Liver (tissue), 9 donors: ENCODE data around the gene PLTP. TPM values are rescaled to one million over a fixed set of nuclear protein-coding genes. Genes with fewer than 3 reads are reported as not detected.
"Not testable (repeated sequence)": the region's sequence is repeated elsewhere in the genome, so short reads cannot be mapped to it uniquely, and the experiment has no call there.

Source experiments
- DNase-seq: peaks from one replicate; pipeline ENCODE4 v3.0.0-alpha.2; 2017; ENCODE audit warnings: low spot score
- H3K27ac ChIP-seq, 2 donors: one replicate each; pipeline ENCODE4 v1.7.0; 2013; ENCODE audit warnings: inconsistent platforms in 2 of 2, low read length in 2 of 2, control low read depth in 1 of 2, low read depth in 1 of 2, mild to moderate bottlenecking in 1 of 2
- H3K27me3 ChIP-seq, 4 donors: one replicate each; pipeline versions ENCODE4 v1.6.1 to v1.7.0; 2013; ENCODE audit warnings: low read length in 3 of 4, inconsistent platforms in 1 of 4, mild to moderate bottlenecking in 1 of 4, moderate library complexity in 1 of 4; ENCODE audit not compliant: control insufficient read depth in 4 of 4, insufficient read depth in 4 of 4
- H3K36me3 ChIP-seq, 4 donors: one replicate each; pipeline versions ENCODE4 v1.6.1 to v1.7.0; 2013; ENCODE audit warnings: low read length in 3 of 4, mild to moderate bottlenecking in 3 of 4, low read depth in 1 of 4, moderate library complexity in 1 of 4; ENCODE audit not compliant: control insufficient read depth in 4 of 4, insufficient read depth in 3 of 4
- H3K4me1 ChIP-seq, 4 donors: one replicate each; pipeline versions ENCODE4 v1.6.1 to v1.7.0; 2013; ENCODE audit warnings: low read length in 3 of 4, mild to moderate bottlenecking in 3 of 4, moderate library complexity in 1 of 4; ENCODE audit not compliant: control insufficient read depth in 4 of 4, insufficient read depth in 4 of 4
- H3K4me3 ChIP-seq, 3 donors: one replicate each; pipeline versions ENCODE4 v1.6.1 to v1.7.0; 2013; ENCODE audit warnings: low read length in 3 of 3, control low read depth in 1 of 3, low read depth in 1 of 3, mild to moderate bottlenecking in 1 of 3
- H3K9ac ChIP-seq, 2 donors: one replicate each; pipeline ENCODE4 v1.7.0; 2013; ENCODE audit warnings: low read length in 2 of 2, mild to moderate bottlenecking in 2 of 2, moderate library complexity in 2 of 2, control low read depth in 1 of 2, low read depth in 1 of 2
- H3K9me3 ChIP-seq, 4 donors: one replicate each; pipeline versions ENCODE4 v1.6.1 to v1.7.0; 2013; ENCODE audit warnings: low read length in 3 of 4; ENCODE audit not compliant: control insufficient read depth in 4 of 4
- EGR1 ChIP-seq, 2 donors: IDR thresholded peaks; 2 replicates each; pipeline ENCODE4 v1.6.1; 2016 to 2018; ENCODE audit warnings: antibody characterized with exemption in 2 of 2, low read depth in 2 of 2
- FOXA1 ChIP-seq: IDR thresholded peaks from 2 replicates; pipeline ENCODE4 v1.6.1; 2016; ENCODE audit warnings: antibody characterized with exemption
- FOXA2 ChIP-seq: IDR thresholded peaks from 2 replicates; pipeline ENCODE4 v1.6.1; 2016; ENCODE audit warnings: antibody characterized with exemption
- GABPA ChIP-seq, 2 donors: IDR thresholded peaks in 1 of 2; conservative IDR thresholded peaks in 1 of 2; 2 replicates each; pipeline ENCODE4 v1.6.1; 2016; ENCODE audit warnings: antibody characterized with exemption in 2 of 2, mild to moderate bottlenecking in 1 of 2, moderate library complexity in 1 of 2
- HNF4G ChIP-seq: IDR thresholded peaks from 2 replicates; pipeline ENCODE4 v1.6.1; 2016; ENCODE audit warnings: antibody characterized with exemption
- JUND ChIP-seq, 2 donors: IDR thresholded peaks; 2 replicates each; pipeline ENCODE4 v1.6.1; 2016; ENCODE audit warnings: antibody characterized with exemption in 2 of 2
- RAD21 ChIP-seq, 2 donors: IDR thresholded peaks; 2 replicates each; pipeline ENCODE4 v1.6.1; 2016; ENCODE audit warnings: antibody characterized with exemption in 2 of 2, mild to moderate bottlenecking in 2 of 2
- RXRA ChIP-seq, 2 donors: IDR thresholded peaks; 2 replicates each; pipeline ENCODE4 v1.6.1; 2017 to 2018; ENCODE audit warnings: antibody characterized with exemption in 2 of 2, mild to moderate bottlenecking in 1 of 2
- SP1 ChIP-seq: IDR thresholded peaks from 2 replicates; pipeline ENCODE4 v1.6.1; 2018; ENCODE audit warnings: antibody characterized with exemption, mild to moderate bottlenecking
- WGBS: extraction: QIAGEN DNeasy Blood & Tissue Kit; methylation state at CpG from one replicate; pipeline ENCODE4 v1.1.7; 2013; 5-methylcytosine and 5-hydroxymethylcytosine counted together
- polyA plus RNA-seq, 2 donors: library from polyadenylated mRNA; stranded (reverse) in 1 of 2; unstranded in 1 of 2; fragments of 200-250 nt in 1 of 2; fragments of >200 nt in 1 of 2; fragmentation: Nextera tagmentation in 1 of 2; extraction: Ambion mirVana in 1 of 2; gene quantifications; one replicate each; pipeline versions ENCODE4 v1.2.1 to v1.2.3, GENCODE V29; 2013 to 2015
- total RNA-seq, 2 donors: library from RNA; depleted of rRNA; stranded (reverse); fragments of >200 nt; gene quantifications; one replicate each; pipeline ENCODE4 v1.2.3, GENCODE V29; 2014
- TF ChIP-seq, protein P1 (sequence below): fragments of 150-350 bp; IDR thresholded peaks from 2 replicates; pipeline ENCODE4 v1.5.1; 2017; ENCODE audit warnings: improper control_type of control experiment, low read depth, low read length; ENCODE audit not compliant: missing input control
- TF ChIP-seq, protein P2 (sequence below): IDR thresholded peaks from 2 replicates; pipeline ENCODE4 v1.6.1; 2016; ENCODE audit warnings: antibody characterized with exemption
- TF ChIP-seq, protein P3 (sequence below): IDR thresholded peaks from 2 replicates; pipeline ENCODE4 v1.6.1; 2016; ENCODE audit warnings: antibody characterized with exemption
- donor health status: healthy.
- donor health status: healthy.
- donor health status: healthy.
- donor health status: healthy.
- donor health status: healthy.

The PLTP gene
- total and polyA plus RNA-seq, 4 donors, result 22.5 to 69.5 (median 60.7) TPM

DNA sequence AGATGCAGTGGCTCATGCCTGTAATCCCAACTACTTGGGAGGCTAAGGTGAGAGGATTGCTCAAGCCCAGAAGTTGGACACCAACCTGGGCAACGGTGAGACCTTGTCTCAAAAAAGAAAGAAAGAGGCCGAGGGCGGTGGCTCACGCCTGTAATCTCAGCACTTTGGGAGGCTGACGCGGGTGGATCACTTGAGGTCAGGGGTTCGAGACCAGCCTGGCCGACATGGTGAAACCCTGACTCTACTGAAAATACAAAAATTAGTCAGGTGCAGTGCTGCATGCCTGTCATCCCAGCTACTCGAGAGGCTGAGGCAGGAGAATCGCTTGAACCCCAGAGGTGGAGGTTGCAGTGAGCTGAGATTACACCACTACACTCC lies 37.9 kb downstream of the PLTP start:
- not testable (repeated sequence) for DNase-seq, H3K4me1 ChIP-seq, H3K9me3 ChIP-seq, H3K27me3 ChIP-seq, H3K9ac ChIP-seq, H3K4me3 ChIP-seq, H3K27ac ChIP-seq
- WGBS, result 95% methylated on average over 10 of the region's 10 CpGs
- H3K36me3 ChIP-seq, result peaks cover 6 to 15% (median 12%) of the 10 kb centered on the region in 4 donors

DNA sequence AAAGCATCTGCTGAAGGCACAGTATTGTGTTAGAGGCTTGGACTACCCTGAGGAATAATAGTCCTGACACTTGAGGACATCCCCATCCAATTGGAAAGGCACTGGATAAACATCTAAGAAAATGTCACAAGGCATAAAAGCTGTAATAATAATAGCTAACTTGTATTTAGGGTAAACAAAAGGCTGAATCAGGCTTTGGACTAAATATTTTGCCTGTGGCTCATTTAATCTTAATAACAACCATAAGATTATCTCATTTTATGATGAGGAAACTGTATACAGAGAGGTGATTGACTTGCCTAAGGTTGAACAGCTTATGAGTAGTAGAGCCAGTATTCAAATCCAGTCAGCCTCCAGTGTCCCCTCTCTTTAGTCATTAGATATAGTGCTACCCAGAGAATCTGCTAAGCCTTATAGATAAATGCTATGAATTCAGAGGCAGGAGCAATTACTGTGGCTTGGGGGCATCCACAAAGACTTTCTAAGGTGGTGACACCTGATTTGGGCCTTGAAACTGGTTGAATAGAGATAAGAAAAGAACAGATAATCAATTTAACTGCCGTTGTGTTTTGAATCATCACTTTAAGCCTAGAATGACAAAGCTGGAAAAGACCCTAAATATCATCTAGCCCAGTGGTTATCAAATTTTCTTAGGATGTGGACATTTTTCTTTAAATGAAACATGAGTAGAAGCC lies 38.4 kb downstream of the PLTP start:
- WGBS, result 53% methylated on average over 1 of the region's 1 CpG

DNA sequence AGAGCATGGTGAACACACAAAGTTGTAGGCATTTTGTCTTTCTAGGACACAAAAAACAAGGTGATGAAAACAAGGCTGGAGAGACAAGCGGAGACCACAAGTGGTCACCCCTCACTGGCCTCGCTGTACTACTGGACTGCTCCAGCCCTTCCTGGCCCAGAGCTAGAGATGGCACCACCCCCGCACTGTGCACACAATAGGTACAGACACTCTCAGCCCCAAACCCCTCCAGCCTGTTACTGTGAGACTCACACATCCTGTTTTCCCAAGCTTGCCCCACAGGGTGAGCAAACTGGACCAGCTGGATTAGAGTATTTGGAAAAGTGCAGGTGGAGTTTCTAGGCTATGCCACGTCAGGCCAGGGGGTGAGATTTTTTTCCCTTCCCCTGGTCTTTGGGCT lies 39.3 kb downstream of the PLTP start:
- no peak for DNase-seq
- Histone ChIP-seq H3K27ac (no peak overlapping the region), H3K27me3 (no peaks in the 10 kb centered on the region), H3K4me3 (no peak overlapping the region), H3K9me3 (no peaks in the 10 kb centered on the region), H3K36me3 (peaks cover under 1 to 9% (median 6%) of the 10 kb centered on the region in 4 donors), H3K9ac (no peak overlapping the region), H3K4me1 (no peaks in the 10 kb centered on the region)
- TF ChIP-seq FOXA2 (no peak), RAD21 (IDR thresholded peaks at IDR 0.05) (no peak), HNF4G (no peak), FOXA1 (no peak), EGR1 (IDR thresholded peaks at IDR 0.05; ENCODE audit: low read depth in 2 of 2) (no peak)
- TF ChIP-seq, protein P1, sequence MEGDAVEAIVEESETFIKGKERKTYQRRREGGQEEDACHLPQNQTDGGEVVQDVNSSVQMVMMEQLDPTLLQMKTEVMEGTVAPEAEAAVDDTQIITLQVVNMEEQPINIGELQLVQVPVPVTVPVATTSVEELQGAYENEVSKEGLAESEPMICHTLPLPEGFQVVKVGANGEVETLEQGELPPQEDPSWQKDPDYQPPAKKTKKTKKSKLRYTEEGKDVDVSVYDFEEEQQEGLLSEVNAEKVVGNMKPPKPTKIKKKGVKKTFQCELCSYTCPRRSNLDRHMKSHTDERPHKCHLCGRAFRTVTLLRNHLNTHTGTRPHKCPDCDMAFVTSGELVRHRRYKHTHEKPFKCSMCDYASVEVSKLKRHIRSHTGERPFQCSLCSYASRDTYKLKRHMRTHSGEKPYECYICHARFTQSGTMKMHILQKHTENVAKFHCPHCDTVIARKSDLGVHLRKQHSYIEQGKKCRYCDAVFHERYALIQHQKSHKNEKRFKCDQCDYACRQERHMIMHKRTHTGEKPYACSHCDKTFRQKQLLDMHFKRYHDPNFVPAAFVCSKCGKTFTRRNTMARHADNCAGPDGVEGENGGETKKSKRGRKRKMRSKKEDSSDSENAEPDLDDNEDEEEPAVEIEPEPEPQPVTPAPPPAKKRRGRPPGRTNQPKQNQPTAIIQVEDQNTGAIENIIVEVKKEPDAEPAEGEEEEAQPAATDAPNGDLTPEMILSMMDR, result no peak
- TF ChIP-seq, protein P2, sequence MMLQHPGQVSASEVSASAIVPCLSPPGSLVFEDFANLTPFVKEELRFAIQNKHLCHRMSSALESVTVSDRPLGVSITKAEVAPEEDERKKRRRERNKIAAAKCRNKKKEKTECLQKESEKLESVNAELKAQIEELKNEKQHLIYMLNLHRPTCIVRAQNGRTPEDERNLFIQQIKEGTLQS, result no peak
- WGBS, result 96% methylated on average over 4 of the region's 4 CpGs

More for the DNA sequence above, 38.4 kb downstream of the PLTP start:
- H3K36me3 ChIP-seq, result peaks cover 6 to 15% (median 11%) of the 10 kb centered on the region in 4 donors
- H3K9ac ChIP-seq, result no peak overlapping the region
- no peak for TF ChIP-seq GABPA (IDR thresholded peaks at IDR 0.05 in 1 of 2, conservative IDR thresholded peaks at IDR 0.05 in 1 of 2)
- TF ChIP-seq RXRA (IDR thresholded peaks at IDR 0.05), result no peak
- TF ChIP-seq SP1, result no peak
- TF ChIP-seq, protein P3, sequence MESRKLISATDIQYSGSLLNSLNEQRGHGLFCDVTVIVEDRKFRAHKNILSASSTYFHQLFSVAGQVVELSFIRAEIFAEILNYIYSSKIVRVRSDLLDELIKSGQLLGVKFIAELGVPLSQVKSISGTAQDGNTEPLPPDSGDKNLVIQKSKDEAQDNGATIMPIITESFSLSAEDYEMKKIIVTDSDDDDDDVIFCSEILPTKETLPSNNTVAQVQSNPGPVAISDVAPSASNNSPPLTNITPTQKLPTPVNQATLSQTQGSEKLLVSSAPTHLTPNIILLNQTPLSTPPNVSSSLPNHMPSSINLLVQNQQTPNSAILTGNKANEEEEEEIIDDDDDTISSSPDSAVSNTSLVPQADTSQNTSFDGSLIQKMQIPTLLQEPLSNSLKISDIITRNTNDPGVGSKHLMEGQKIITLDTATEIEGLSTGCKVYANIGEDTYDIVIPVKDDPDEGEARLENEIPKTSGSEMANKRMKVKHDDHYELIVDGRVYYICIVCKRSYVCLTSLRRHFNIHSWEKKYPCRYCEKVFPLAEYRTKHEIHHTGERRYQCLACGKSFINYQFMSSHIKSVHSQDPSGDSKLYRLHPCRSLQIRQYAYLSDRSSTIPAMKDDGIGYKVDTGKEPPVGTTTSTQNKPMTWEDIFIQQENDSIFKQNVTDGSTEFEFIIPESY, result no peak
- TF ChIP-seq, protein P2, result no peak
- no peak for TF ChIP-seq JUND (IDR thresholded peaks at IDR 0.05)
- TF ChIP-seq EGR1 (IDR thresholded peaks at IDR 0.05; ENCODE audit: low read depth in 2 of 2), result no peak
- H3K27me3 ChIP-seq, result no peaks in the 10 kb centered on the region
- no peak overlapping the region for H3K4me3 ChIP-seq
- H3K27ac ChIP-seq, result no peak overlapping the region
- H3K9me3 ChIP-seq, result no peaks in the 10 kb centered on the region
- no peak for DNase-seq
- no peaks in the 10 kb centered on the region for H3K4me1 ChIP-seq
